C4-2B (cell line): ENCODE data around the gene EBF3.

Experiments used
- CTCF ChIP-seq: fragments of 450-650 bp; conservative IDR thresholded peaks from 2 replicates; pipeline ENCODE4 v1.5.1; 2017; ENCODE audit warnings: mild to moderate bottlenecking
- ZFX ChIP-seq: fragments of 450-650 bp; IDR thresholded peaks from 2 replicates; pipeline ENCODE4 v1.6.1; 2017

GRCh38 chr10:129910861-129911260 lies 53.2 kb downstream of the EBF3 start:
- TF ChIP-seq CTCF = no peak
- no peak for TF ChIP-seq ZFX
